ENCODE measurements around the gene GALNTL6.

DNA sequence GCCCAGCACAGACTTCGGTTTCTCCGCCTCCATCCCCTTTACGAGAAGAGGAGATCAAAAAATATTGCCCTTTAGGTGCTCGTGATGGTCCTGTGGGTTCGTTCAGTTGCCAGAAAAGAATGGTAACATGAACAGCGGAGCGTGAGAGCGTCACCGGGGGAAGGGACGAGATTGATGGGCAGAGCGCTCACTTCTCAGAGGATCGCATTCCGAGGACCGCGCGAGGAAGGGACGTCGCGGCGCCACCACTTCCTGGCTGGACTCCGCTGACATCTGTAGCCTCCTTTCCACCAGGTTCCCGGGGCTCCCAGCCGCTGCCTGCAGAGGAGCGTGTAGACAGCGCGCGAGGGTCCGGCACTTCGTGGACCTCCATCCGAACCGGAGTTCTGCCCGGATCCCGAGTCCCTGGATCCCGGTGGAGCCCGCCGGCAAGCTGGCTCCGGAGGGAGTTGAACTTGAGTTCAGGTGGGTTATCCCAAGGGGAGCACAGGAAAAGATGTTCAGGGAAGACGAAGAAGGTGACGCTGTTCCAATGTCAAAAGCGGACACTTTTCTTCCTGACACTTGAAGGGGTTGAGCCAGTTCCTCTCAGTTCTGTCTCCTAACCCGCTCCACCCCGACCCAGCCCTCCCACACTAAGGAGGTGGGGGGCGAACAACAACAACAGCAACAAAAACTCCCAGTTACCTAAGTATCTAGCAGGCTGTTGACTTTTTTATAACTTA, 484 bp downstream of the GALNTL6 start:
- TF ChIP-seq ATF3 (IDR thresholded peaks at IDR 0.05), result no peak
- no peak for TF ChIP-seq POLR2A (IDR thresholded peaks at IDR 0.05; ENCODE audit: borderline replicate concordance, extremely low read depth, insufficient read depth, insufficient read length)
- TF ChIP-seq CTCF (IDR thresholded peaks at IDR 0.05 in 2 of 3, conservative IDR thresholded peaks at IDR 0.05 in 1 of 3; ENCODE audit: borderline replicate concordance in 1 of 3, insufficient read depth in 1 of 3, low read depth in 2 of 3, low read length in 2 of 3), result no peak
- TF ChIP-seq ELF1 (IDR thresholded peaks at IDR 0.05; ENCODE audit: borderline replicate concordance, low read depth), result no peak
- TF ChIP-seq EZH2 (IDR thresholded peaks at IDR 0.05), result no peak
- TF ChIP-seq JUND (IDR thresholded peaks at IDR 0.05), result no peak
- no peak for TF ChIP-seq TCF7L2 (IDR thresholded peaks at IDR 0.05; ENCODE audit: borderline replicate concordance, extremely low read depth, insufficient read depth, insufficient read length)
- no peak for TF ChIP-seq EZH2phosphoT487 (IDR thresholded peaks at IDR 0.05; ENCODE audit: borderline replicate concordance)
- no peak for TF ChIP-seq ZFX (IDR thresholded peaks at IDR 0.05)
